ENCODE measurements around the gene RPS6KB2.

DNA sequence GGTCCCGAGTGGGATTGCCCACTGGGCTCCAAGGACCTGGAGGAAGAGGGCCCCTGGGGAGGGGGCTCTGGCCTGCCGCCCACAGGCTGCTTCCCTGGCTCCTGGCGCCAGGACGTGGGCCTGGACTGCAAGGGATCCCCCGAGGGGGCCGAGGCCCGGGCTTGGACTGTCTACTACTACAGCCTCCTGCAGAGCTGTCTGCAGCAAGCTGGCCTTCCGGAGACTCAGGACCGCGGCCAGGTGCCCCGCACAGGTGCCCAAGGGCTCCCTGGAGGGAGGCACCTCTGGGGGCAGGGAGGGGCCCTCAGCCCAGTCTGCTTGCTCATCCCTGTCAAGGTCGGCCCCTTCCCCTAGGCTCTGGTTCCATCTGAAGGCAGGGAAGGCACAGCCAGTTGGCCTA lies 10.9 kb upstream of the RPS6KB2 start:
- TF ChIP-seq, protein P1, sequence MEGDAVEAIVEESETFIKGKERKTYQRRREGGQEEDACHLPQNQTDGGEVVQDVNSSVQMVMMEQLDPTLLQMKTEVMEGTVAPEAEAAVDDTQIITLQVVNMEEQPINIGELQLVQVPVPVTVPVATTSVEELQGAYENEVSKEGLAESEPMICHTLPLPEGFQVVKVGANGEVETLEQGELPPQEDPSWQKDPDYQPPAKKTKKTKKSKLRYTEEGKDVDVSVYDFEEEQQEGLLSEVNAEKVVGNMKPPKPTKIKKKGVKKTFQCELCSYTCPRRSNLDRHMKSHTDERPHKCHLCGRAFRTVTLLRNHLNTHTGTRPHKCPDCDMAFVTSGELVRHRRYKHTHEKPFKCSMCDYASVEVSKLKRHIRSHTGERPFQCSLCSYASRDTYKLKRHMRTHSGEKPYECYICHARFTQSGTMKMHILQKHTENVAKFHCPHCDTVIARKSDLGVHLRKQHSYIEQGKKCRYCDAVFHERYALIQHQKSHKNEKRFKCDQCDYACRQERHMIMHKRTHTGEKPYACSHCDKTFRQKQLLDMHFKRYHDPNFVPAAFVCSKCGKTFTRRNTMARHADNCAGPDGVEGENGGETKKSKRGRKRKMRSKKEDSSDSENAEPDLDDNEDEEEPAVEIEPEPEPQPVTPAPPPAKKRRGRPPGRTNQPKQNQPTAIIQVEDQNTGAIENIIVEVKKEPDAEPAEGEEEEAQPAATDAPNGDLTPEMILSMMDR (IDR thresholded peaks at IDR 0.05) = no peak
- no peak for TF ChIP-seq POLR2A (IDR thresholded peaks at IDR 0.05)
